HG02840 (cell line): ENCODE measurements around the gene KRT15.

Experiments
- ATAC-seq: cut with Tn5 transposase; IDR thresholded peaks from one replicate; pipeline ENCODE4 v1.9.1; 2021; ENCODE audit warnings: mild to moderate bottlenecking, moderate library complexity, moderate number of reproducible peaks; ENCODE audit not compliant: unreplicated experiment, low FRiP score

Gene KRT15

GRCh38 chr17:41528959-41529353 lies 10.3 kb upstream of the KRT15 start:
- no peak for ATAC-seq

- ATAC-seq, result no peak
These were observed 8.7 kb upstream of the KRT15 start for GRCh38 chr17:41527063-41528023.

- no peak for ATAC-seq
These were observed 5.6 kb upstream of the KRT15 start for GRCh38 chr17:41524261-41524660.

GRCh38 chr17:41523787-41524186 lies 5.1 kb upstream of the KRT15 start:
- no peak for ATAC-seq

- no peak for ATAC-seq
These were observed 4.5 kb upstream of the KRT15 start for GRCh38 chr17:41523225-41523593.

- no peak for ATAC-seq
These were observed 3.9 kb upstream of the KRT15 start for GRCh38 chr17:41522301-41523224.

- ATAC-seq, result no peak
These were observed 3.0 kb upstream of the KRT15 start for GRCh38 chr17:41521574-41522261.

GRCh38 chr17:41520821-41521521 lies 2.3 kb upstream of the KRT15 start:
- no peak for ATAC-seq

- no peak for ATAC-seq
These were observed 973 bp upstream of the KRT15 start for GRCh38 chr17:41519501-41520224.

- no peak for ATAC-seq
These were observed 659 bp downstream of the KRT15 start for GRCh38 chr17:41518031-41518430.

GRCh38 chr17:41516830-41517283 lies 1.8 kb downstream of the KRT15 start:
- ATAC-seq, result no peak

GRCh38 chr17:41516147-41516829 lies 2.4 kb downstream of the KRT15 start:
- no peak for ATAC-seq

GRCh38 chr17:41513168-41513547 lies 5.5 kb downstream of the KRT15 start:
- ATAC-seq, result no peak

- ATAC-seq, result no peak
These were observed 6.0 kb downstream of the KRT15 start for GRCh38 chr17:41512546-41513167.

- no peak for ATAC-seq
These were observed 7.0 kb downstream of the KRT15 start for GRCh38 chr17:41511716-41512115.

GRCh38 chr17:41511116-41511515 lies 7.6 kb downstream of the KRT15 start:
- ATAC-seq, result no peak

- no peak for ATAC-seq
These were observed 8.2 kb downstream of the KRT15 start for GRCh38 chr17:41510251-41511065.
